RCC 7860 (cell line): ENCODE results near the gene ETS2.
"Not testable (repeated sequence)": the region's sequence is repeated elsewhere in the genome, so short reads cannot be mapped to it uniquely, and the experiment has no call there.

ENCODE experiments used
- DNase-seq: peaks from one replicate; pipeline ENCODE4 v3.0.0-alpha.2; 2015; ENCODE audit warnings: low spot score
- FAIRE-seq: peaks from 2 replicates; lab custom pipeline; 2012; peaks lifted over from hg19 to GRCh38; lab: Jason Lieb, UNC

Gene ETS2

DNA sequence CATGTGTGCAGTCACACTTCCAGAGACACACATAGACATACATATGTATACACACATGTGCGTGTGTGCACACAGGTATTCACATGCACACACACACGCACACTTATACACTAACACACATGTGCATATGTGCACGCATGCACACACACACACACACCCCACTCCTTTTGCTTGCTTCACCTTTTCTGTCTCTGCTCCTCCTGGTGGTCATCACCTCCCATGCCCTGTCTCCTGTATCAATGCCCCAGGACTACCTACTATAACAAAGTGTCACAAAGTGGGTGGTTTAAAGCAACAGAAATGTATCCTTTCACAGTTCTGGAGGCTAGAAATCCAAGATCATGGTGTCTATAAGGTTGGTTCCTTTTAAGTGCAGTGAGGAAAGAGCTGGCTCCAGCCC, 27.4 kb downstream of the ETS2 start:
- no peak for DNase-seq
- FAIRE-seq = no peak

DNA sequence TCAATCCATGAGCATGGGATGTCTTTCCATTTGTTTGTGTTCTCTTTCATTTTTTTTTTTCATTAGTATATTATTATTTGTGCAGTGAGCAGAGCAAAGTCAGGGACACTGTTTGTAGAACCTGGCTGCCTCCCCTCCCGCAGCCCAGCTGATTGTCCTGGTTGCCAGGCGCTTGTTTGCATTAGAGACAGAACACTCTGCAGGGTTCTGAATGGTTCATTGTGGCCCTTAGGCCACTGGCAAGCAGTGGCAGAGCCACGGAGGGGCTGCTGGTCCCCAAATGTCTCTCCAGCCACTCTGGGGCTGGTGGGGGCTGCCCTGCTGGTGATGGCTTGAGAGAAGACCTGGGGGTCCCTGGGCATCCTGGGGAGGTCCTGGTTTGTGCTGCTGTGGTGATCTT, 29.0 kb downstream of the ETS2 start:
- no peak for DNase-seq
- FAIRE-seq = no peak

- FAIRE-seq (no peak), DNase-seq (no peak)
These were observed 32.2 kb downstream of the ETS2 start for GRCh38 chr21:38837806-38838461.

DNA sequence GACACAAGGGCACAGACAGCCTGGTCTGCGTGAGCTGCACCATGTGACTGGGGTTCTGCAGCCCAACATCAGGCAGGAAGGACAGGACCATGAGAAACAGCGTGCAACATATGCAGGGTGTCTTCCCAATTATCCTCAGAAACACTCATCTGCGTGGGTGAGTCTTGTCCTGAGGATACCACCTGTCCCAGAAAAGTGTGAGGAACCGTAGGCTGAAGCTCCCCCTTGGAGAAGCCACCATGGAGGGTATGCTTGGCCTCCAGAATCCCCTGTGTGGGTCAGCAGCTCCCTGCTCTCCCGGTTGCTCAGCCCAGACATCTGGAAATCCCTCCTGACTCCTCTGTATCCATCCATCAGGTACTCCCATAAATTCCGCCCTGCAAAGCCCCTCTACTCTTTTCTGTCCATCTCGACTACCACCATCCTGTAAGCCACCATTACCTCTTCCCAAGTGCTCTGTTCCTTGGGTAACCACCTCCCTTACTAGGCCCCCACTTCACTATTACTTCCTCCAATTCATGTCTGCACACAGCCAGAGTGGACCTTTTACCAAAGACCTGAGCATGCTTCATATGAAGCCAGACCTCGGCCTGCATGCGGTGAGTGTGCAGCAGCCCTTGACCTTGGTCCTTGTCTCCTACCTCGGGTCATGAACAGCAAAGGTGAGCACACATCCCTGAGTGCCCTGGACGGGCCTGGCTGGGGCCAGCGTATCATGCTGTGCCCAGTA, 33.0 kb downstream of the ETS2 start:
- no peak for FAIRE-seq

GRCh38 chr21:38839328-38840286, 33.9 kb downstream of the ETS2 start:
- FAIRE-seq = peak; percentile 93

More for the DNA sequence above, 33.0 kb downstream of the ETS2 start:
- no peak for DNase-seq

DNA sequence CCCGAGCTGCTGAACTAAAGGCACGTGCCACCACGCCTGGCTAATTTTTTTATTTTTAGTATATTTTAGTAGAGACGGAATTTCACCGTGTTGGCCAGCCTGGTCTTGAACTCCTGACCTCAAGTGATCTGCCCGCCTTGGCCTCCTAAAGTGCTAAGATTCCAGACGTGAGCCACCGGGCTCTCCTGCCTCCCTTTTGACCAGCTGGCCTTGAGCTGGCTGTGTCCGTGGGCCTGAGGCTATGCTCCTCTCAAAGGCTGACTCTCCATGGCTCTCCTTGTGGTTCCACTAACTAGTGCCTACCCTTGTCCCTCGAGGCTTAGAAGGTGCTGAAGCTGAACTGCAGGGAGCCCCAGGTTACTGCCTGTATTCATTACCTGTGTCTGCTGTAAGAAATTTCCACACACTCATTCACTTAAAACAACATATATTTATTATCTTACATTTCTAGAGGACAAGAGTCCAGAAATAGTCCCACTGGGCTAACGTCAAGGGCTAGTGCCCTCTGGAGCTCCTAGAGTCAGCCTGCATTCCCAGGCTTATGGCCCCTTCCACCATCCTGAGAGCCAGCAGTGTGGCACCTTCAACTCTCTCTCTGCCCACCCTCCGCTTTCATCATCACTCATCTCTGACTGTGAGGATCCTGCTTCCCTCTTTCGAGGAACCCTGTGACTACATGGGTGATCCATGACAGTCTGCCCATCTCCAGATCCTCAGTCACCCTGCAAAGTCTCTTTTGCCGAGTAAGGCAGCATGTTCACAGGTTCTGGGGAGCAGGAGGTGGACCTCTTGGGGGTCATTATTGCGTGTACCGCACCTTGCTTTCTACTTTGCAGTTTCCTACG, 34.9 kb downstream of the ETS2 start:
- no peak for DNase-seq
- no peak for FAIRE-seq

More at GRCh38 chr21:38839328-38840286, 33.9 kb downstream of the ETS2 start:
- peak; percentile 97 for DNase-seq

- FAIRE-seq = no peak
These were observed 35.7 kb downstream of the ETS2 start for GRCh38 chr21:38841472-38841871.

GRCh38 chr21:38842079-38842478, 36.4 kb downstream of the ETS2 start:
- no peak for DNase-seq
- FAIRE-seq = no peak

More at GRCh38 chr21:38841472-38841871, 35.7 kb downstream of the ETS2 start:
- DNase-seq = no peak

GRCh38 chr21:38843379-38843778, 37.6 kb downstream of the ETS2 start:
- FAIRE-seq (no peak), DNase-seq (no peak)

- FAIRE-seq (no peak), DNase-seq (no peak)
These were observed 38.2 kb downstream of the ETS2 start for GRCh38 chr21:38843806-38844503.

DNA sequence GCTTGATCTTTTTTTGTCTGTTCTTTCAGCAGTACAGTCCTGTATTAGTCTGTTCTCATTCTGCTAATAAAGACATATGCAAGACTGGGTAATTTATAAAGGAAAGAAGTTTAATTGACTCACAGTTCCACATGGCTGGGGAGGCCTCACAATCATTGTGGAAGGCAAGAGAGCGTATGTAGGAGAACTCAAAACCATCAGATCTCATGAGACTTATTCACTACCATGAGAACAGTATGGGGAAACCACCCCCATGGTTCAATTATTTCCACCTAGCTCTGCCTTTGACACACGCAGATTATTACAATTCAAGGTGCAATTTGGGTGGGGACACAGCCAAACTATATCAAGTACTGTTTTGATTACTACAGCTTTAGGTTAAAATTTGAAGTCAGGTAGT, 39.6 kb downstream of the ETS2 start:
- FAIRE-seq, DNase-seq: not testable (repeated sequence)

GRCh38 chr21:38847556-38847955, 41.8 kb downstream of the ETS2 start:
- no peak for FAIRE-seq
- no peak for DNase-seq

DNA sequence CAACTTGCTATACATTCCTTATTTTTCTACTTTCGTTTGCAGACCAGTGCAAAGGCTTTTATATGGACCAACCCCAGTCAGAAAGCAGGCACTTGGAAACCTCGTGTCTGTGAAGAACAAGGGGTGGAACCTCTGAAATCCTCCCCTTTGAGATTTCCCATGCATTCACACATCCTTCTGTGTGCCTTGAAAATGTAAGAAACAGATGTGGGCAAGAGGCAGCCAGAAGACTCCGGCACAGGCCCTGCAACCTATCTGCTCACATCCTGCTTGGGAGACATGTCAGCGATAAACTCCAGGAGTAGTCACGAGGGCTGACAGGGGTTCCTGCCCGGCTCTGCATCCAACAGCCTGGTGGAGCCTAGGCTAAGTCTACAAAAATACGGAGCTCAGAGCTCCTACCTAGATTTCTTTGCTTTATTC, 42.5 kb downstream of the ETS2 start:
- no peak for DNase-seq
- no peak for FAIRE-seq

- no peak for DNase-seq
- FAIRE-seq = no peak
These were observed 44.0 kb downstream of the ETS2 start for GRCh38 chr21:38849776-38850175.

DNA sequence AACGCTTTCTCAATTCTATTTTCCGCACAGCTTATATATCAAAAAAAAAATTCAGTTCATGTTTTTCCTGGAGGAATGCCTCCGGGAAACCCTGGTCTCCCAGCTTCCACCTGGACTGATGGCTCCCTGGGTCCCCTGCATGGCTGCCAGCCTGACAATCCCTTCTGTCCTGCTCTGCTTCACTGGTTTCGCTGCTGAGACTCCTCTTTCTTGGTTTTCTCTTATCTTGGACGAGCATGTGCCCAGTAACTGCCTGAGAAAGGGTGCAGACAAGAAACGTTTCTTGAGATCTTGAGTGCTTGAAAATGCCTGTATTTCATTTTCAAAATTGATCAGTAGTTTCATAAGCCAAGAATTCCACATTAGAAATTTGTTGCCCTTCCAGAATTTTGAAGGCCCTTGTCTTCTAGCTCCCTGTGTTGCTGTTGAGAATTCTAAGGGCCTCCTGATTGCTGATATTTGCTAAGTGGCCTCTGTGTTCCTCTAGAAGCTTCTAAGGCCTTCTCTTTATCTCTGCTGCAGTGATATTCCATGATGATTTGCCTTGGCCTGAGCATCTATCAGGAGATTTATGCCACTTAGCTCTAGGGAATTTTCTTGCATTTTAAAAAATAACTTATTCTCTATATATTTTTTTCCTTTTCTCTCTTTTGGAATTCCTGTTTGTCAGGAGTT, 44.7 kb downstream of the ETS2 start:
- DNase-seq (no peak), FAIRE-seq (no peak)

- FAIRE-seq (no peak), DNase-seq (no peak)
These were observed 45.4 kb downstream of the ETS2 start for GRCh38 chr21:38851101-38851500.

GRCh38 chr21:38852278-38852677, 46.5 kb downstream of the ETS2 start:
- DNase-seq = no peak
- no peak for FAIRE-seq

- FAIRE-seq = no peak
- DNase-seq = no peak
These were observed 47.0 kb downstream of the ETS2 start for GRCh38 chr21:38852708-38853107.

- DNase-seq (peak; percentile 90), FAIRE-seq (peak; percentile 79)
These were observed 47.7 kb downstream of the ETS2 start for GRCh38 chr21:38853421-38853919.
